DND-41 (cell line): Measurements from ENCODE around the gene SESTD1.

ENCODE experiments used
- ATAC-seq: fragments of 200-7000 bp; cut with Tn5 transposase; 3 replicates; pipeline ENCODE4 v1.9.1; 2021; ENCODE audit warnings: low read depth; ENCODE audit not compliant: insufficient read depth
- DNase-seq: peaks from one replicate; pipeline ENCODE4 v3.0.0-alpha.2; 2020
- H2AFZ ChIP-seq: 2 replicates; pipeline ENCODE4 v1.6.0; 2012; ENCODE audit warnings: low read depth, low read length
- H3K27ac ChIP-seq: 2 replicates; pipeline ENCODE4 v1.5.1; 2012; ENCODE audit warnings: low read length, inconsistent platforms
- H3K27me3 ChIP-seq: fragments of 200-600 bp; sonication (generic); 2 replicates; pipeline ENCODE4 v1.6.0; 2012; ENCODE audit warnings: low read length, mild to moderate bottlenecking, inconsistent platforms; ENCODE audit not compliant: insufficient read depth, poor library complexity
- H3K36me3 ChIP-seq: 2 replicates; pipeline ENCODE4 v1.5.1; 2012; ENCODE audit warnings: low read length, inconsistent platforms; ENCODE audit not compliant: insufficient read depth
- H3K4me1 ChIP-seq: 2 replicates; pipeline ENCODE4 v1.5.1; 2012; ENCODE audit warnings: mild to moderate bottlenecking, low read length; ENCODE audit not compliant: insufficient read depth
- H3K4me2 ChIP-seq: 2 replicates; pipeline ENCODE4 v1.6.0; 2012; ENCODE audit warnings: mild to moderate bottlenecking, moderate library complexity, low read length, inconsistent platforms; ENCODE audit not compliant: insufficient read depth
- H3K4me3 ChIP-seq, 2 experiments: fragments of 200-600 bp in 1 of 2; shearing (Covaris generic) in 1 of 2; 2 replicates each; pipeline ENCODE4 v1.5.1; 2012 to 2016; ENCODE audit warnings: inconsistent platforms in 2 of 2, low read length in 2 of 2, mild to moderate bottlenecking in 2 of 2, low read depth in 1 of 2, moderate library complexity in 1 of 2
- H3K79me2 ChIP-seq: 2 replicates; pipeline ENCODE4 v1.6.0; 2012; ENCODE audit warnings: low read length, inconsistent platforms; ENCODE audit not compliant: insufficient read depth
- H3K9ac ChIP-seq: 2 replicates; pipeline ENCODE4 v1.6.0; 2012; ENCODE audit warnings: low read depth, mild to moderate bottlenecking, inconsistent platforms, low read length, moderate library complexity
- H3K9me3 ChIP-seq: 2 replicates; pipeline ENCODE4 v1.5.1; 2012; ENCODE audit warnings: low read length, moderate library complexity, mild to moderate bottlenecking, inconsistent platforms; ENCODE audit not compliant: insufficient read depth, severe bottlenecking
- H4K20me1 ChIP-seq: 2 replicates; pipeline ENCODE4 v1.6.0; 2012; ENCODE audit warnings: low read length; ENCODE audit not compliant: insufficient read depth
- CTCF ChIP-seq: IDR thresholded peaks from 2 replicates; pipeline ENCODE4 v1.5.1; 2012; ENCODE audit warnings: borderline replicate concordance, low read length, moderate library complexity, mild to moderate bottlenecking; ENCODE audit not compliant: poor library complexity, severe bottlenecking; ENCODE audit errors: extremely low read depth
- EZH2 ChIP-seq: IDR thresholded peaks from 3 replicates; pipeline ENCODE4 v1.6.1; 2012; ENCODE audit warnings: borderline replicate concordance, low read depth, mild to moderate bottlenecking, moderate library complexity, low read length, inconsistent platforms; ENCODE audit not compliant: severe bottlenecking

Gene SESTD1

GRCh38 chr2:179253226-179253625 lies 11.4 kb downstream of the SESTD1 start:
- Histone ChIP-seq H3K4me1 (peaks cover 5% of the 10 kb centered on the region; the same call in 1 of the 2 replicates), H3K36me3 (no peaks in the 10 kb centered on the region), H3K27me3 (no peaks in the 10 kb centered on the region), H3K9ac (no peak overlapping the region), H4K20me1 (peaks cover 14% of the 10 kb centered on the region; the same call in 1 of the 2 replicates), H3K4me2 (no peak overlapping the region), H3K9me3 (no peaks in the 10 kb centered on the region), H3K79me2 (peaks cover 42% of the 10 kb centered on the region), H2AFZ (no peak overlapping the region), H3K27ac (no peak overlapping the region), H3K4me3 (no peak overlapping the region)
- DNase-seq (no peak), ATAC-seq (no peak)
- TF ChIP-seq EZH2 (no peak), CTCF (no peak)

GRCh38 chr2:179252423-179252822 lies 12.2 kb downstream of the SESTD1 start:
- no peak for DNase-seq
- H4K20me1 ChIP-seq = peaks cover 14% of the 10 kb centered on the region; the same call in 1 of the 2 replicates
- no peaks in the 10 kb centered on the region for H3K27me3 ChIP-seq
- peaks cover 12% of the 10 kb centered on the region; the same call in 1 of the 2 replicates for H3K4me1 ChIP-seq
- peaks cover 43% of the 10 kb centered on the region for H3K79me2 ChIP-seq
- no peak overlapping the region for H2AFZ ChIP-seq
- no peak for ATAC-seq
- no peak overlapping the region for H3K9ac ChIP-seq
- H3K36me3 ChIP-seq = no peaks in the 10 kb centered on the region
- no peak overlapping the region for H3K4me3 ChIP-seq
- no peaks in the 10 kb centered on the region for H3K9me3 ChIP-seq
- no peak overlapping the region for H3K4me2 ChIP-seq
- no peak for TF ChIP-seq CTCF
- no peak for TF ChIP-seq EZH2
- H3K27ac ChIP-seq = no peak overlapping the region

GRCh38 chr2:179251870-179252269 lies 12.8 kb downstream of the SESTD1 start:
- ATAC-seq (no peak), DNase-seq (no peak)
- TF ChIP-seq EZH2 (no peak), CTCF (no peak)
- Histone ChIP-seq H2AFZ (no peak overlapping the region), H3K27me3 (no peaks in the 10 kb centered on the region), H3K9ac (no peak overlapping the region), H3K4me2 (no peak overlapping the region), H4K20me1 (peaks cover 14% of the 10 kb centered on the region; the same call in 1 of the 2 replicates), H3K36me3 (no peaks in the 10 kb centered on the region), H3K4me1 (peaks cover 13% of the 10 kb centered on the region; the same call in 1 of the 2 replicates), H3K27ac (no peak overlapping the region), H3K79me2 (peaks cover 43% of the 10 kb centered on the region), H3K4me3 (no peak overlapping the region), H3K9me3 (no peaks in the 10 kb centered on the region)
